HG03575 (cell line): ENCODE measurements around the gene PADI2.

ENCODE experiments used
- ATAC-seq: cut with Tn5 transposase; IDR thresholded peaks from one replicate; pipeline ENCODE4 v1.9.1; 2021; ENCODE audit not compliant: unreplicated experiment, insufficient number of reproducible peaks, low FRiP score; ENCODE audit errors: extremely low read depth

PADI2 gene

GRCh38 chr1:17119076-17119772 lies at the start of gene PADI2:
Gene PADI2 (minus strand): TSS chr1:17119451. CDS start chr1:17119371, 80 bp downstream.
- ATAC-seq: no peak

GRCh38 chr1:17168091-17168876 lies 49.0 kb upstream of the PADI2 start:
- ATAC-seq: no peak

- ATAC-seq: no peak
Observed at GRCh38 chr1:17167786-17168090, 48.5 kb upstream of the PADI2 start.

DNA sequence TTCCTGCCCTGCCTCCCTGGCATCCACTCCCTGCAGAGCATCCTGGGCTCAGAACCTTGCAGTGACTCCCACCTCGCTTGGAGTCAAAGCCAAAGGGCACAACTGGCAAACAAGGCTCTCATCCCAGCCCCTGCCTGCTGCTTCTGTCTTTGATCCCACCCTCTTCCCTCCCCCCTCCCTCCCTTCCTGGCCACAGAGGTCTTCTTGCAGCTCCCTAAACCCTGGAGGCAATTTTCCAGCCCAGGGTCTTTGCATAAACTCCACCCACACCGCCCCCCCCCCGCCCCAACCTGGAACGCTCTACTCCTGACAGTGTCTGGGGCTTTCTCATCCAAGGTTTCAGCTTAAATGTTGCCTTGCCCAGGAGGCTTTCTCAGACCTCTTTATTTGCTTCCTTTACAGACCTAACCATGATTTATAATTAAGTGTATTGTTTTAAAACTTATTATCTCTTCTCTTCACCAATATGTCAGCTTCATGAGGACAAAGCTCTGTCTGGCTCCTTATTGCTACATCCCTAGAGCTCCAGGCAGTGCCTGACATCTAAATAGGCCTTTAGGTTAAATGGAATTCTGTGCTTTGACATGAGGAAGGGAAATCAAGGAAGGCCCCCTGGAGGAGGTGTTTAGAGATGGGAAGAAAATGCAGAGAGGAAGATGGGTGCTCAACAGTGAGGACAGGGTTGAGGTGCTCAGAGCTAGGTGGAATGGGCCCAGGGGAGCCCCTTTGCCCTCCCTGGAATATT lies 48.0 kb upstream of the PADI2 start:
- no peak for ATAC-seq

DNA sequence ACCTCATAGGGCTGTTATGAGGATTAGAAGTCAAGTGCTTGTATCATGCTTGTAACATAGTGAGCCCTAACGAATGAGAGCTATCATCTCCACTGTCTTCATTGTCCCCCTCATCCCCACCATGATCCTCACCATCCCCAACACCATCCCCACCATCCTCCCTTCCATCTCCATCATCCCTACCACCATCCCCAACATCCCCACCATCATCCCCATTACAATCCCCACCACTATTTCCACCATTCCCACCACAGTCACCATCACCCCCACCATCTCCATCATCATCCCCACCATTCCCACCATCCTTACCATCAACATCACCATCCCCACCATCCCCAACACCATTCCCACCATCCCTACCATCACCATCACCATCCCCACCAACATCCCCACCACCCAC lies 46.6 kb upstream of the PADI2 start:
- ATAC-seq: no peak

- no peak for ATAC-seq
Observed at GRCh38 chr1:17163789-17164666, 44.8 kb upstream of the PADI2 start.

DNA sequence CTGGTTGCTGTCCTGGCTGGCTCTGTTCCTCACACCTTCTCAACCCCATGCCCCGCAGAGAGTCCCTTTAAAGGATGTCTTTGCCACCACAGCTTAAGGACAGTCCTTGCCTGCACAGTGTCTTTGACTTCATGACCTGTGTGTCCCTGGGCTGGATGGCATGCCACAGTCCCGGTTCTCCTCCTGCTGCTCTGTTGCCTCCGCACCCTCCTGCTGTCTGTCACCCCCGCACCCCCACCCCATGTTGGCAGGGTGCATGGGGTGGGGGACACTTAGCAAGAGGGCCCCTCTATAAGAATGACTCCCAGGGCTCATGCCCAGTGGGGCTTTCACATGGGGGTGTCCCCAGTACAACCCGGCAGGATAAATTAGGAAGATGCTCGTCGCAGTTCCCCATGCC lies 44.1 kb upstream of the PADI2 start:
- ATAC-seq: no peak

GRCh38 chr1:17162941-17163340 lies 43.7 kb upstream of the PADI2 start:
- ATAC-seq: no peak

DNA sequence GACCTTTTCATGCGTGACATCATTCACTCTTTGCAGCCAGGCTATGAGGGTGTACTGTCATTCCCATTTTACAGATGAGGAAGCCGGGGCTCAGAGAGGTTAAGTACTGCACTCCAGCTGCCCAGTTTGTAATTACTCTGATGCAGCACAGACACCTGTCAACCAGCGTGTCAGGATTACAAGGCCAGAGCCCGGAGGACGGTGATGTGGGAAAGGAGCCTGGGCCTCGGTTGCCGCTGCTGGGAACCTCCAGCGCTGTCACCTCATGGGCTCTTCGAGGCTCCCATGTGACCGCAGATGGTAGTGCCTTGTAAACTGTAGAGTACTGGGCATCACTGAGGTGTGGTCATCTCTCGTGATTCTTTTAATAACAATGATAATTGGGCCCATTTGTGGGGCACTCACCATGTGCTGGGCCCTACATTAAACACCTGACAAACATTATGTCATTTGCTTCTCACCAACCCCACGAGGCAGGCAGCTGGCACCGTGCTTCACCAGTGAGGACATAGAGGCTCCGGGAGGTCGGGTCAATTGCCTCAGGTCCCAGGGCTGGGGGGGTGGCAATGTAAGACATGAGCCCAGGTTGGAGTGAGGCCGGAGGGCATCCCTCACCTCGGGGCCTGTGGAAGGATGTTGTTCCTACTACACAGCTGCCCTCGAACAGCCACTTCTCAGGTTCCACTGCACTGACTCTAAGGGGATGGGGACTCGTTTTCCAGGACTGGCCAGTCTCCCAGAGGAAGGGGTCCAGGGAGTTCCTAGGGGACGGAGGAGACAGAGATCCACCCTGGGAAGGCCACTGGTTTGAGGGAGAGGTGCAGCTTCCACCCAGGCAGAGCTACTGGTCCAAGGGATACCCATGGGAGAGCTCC lies 42.9 kb upstream of the PADI2 start:
- no peak for ATAC-seq

GRCh38 chr1:17161137-17161740 lies 42.0 kb upstream of the PADI2 start:
- no peak for ATAC-seq

- no peak for ATAC-seq
Observed at GRCh38 chr1:17158961-17159360, 39.7 kb upstream of the PADI2 start.

DNA sequence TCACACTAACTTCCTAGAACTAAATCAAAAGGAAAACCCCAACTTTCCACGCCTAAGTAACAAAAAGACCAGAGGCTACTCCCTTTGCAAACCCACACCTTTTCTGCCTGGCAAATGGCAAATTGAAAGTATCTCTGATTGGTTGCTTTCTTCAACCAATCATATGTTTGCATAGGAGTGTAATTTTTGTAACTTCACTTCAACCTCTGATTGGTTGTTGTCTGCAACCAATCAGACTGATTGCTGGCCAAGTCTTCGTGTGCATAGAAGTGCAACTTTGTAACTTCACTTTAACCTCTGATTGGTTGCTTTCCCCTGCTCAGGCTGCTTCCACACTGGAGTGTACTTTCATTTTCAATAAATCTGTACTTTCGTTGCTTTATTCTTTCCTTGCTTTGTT lies 36.9 kb upstream of the PADI2 start:
- ATAC-seq: no peak

DNA sequence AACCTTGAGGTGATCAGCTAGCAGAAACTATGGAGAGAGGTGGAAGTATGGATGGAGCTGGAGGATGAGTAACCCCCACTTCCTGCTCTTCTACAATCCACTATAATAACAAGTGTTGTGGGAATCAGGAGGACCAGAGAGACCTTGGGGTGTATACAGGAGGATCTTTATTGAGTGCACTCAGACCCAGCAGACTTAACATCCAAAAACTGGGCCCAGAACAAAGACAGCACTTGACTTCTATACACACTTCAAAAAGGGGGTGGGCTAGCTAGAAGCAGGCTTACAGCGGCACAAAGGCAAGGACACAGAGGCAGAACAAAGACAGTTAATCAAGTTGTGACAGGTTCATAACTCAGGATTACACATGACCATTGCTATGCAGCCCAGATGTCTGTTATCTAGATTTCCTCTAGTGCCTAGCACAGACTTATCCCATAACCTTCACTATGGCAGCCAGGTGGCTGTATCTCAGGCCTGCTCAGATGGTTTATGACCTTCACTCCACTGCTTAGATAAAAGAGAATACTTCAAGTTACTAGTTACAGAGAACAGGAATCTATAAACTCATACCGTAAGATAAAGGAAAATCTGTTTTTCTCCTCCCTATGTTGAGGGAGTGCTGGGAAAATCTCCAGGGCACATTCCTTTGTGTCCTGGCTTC lies 36.1 kb upstream of the PADI2 start:
- no peak for ATAC-seq

- no peak for ATAC-seq
Observed at GRCh38 chr1:17149771-17150170, 30.5 kb upstream of the PADI2 start.

DNA sequence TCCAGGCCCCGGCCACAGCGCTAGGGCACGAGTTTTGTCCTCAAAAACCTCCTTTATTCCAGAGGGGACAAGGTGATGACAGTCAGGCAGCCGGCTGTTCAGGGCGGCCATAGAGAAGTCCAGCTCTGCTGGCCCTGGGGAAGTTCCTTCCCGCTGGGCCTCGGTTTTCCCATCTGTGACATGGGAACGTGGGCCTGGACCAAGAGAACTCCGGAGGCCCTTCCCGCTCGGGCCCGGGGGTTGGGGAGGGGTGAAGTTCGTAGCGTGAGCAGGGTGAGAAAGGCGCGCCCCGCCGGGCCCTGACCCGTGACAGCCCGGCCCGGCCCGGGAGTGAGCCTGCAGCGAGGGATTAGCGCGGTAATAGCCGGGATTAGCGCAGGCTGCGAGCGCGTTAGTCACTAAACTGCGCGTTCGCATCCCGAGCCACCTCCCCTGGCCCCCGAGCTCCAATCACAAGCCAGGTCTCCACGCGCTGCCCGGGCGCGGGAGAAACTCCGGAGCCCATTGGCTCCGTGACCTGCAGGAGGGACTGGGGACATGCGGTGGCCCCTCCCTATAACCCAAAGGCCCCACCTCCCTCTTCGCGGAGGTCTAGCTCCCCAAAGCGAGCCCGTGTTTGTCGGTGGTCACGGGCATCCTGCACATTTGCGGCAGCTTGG lies 29.8 kb upstream of the PADI2 start:
- ATAC-seq: no peak

GRCh38 chr1:17145648-17146047 lies 26.4 kb upstream of the PADI2 start:
- ATAC-seq: no peak

DNA sequence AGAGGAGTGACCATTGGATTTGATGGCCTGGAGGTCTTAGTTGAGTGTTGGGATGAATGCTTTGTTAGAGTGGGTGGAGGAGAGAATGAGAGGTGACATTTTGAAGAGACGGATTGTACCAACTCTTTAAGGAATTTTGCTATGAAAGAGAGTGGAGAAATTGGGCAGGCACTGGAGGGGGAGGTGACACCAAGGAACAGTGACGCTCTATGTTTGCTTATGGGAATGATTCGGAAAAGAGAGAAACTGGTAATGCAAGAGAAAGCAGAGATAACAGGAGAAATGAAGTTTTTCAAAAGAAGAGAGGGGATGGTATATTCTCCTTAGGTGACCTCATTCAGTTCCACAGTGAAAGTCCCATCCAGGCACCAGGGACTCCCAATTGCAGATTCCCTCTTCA lies 24.5 kb upstream of the PADI2 start:
- ATAC-seq: no peak
